Hematopoietic multipotent progenitor cell treated with erythropoietin and hydrocortisone succinate and interleukin-3 and kit ligand, for 15 days (in vitro differentiated cells): Measurements from ENCODE around the gene OR2T2.
A peak's percentile ranks its signal among the peaks of the same experiment; 100 is the strongest.
"Not testable (repeated sequence)": the region's sequence is repeated elsewhere in the genome, so short reads cannot be mapped to it uniquely, and the experiment has no call there.

ENCODE experiments used
- DNase-seq: peaks from one replicate; pipeline ENCODE4 v3.0.0-alpha.2; 2015; ENCODE audit warnings: low spot score

Gene OR2T2

GRCh38 chr1:248445399-248445798 is at the start of gene OR2T2:
TSS of gene OR2T2 (plus strand) at chr1:248445637. CDS start at chr1:248452798, 7,161 bp downstream.
- not testable (repeated sequence) for DNase-seq

GRCh38 chr1:248402748-248403147 is 42.7 kb upstream of the OR2T2 start, which contains the start of gene OR2T1:
TSS of gene OR2T1 (plus strand) at chr1:248403048. CDS start at chr1:248406148, 3,100 bp downstream.
- DNase-seq = no peak

GRCh38 chr1:248404024-248404423 is 41.4 kb upstream of the OR2T2 start:
- DNase-seq = peak; percentile 15

- no peak for DNase-seq
Measured at GRCh38 chr1:248406721-248407692, 38.4 kb upstream of the OR2T2 start.

GRCh38 chr1:248416226-248416625 is 29.2 kb upstream of the OR2T2 start:
- no peak for DNase-seq

GRCh38 chr1:248417854-248418253 is 27.6 kb upstream of the OR2T2 start:
- DNase-seq = no peak

GRCh38 chr1:248421384-248421783 is 24.1 kb upstream of the OR2T2 start:
- DNase-seq = no peak

GRCh38 chr1:248427526-248428191 is 17.8 kb upstream of the OR2T2 start:
- not testable (repeated sequence) for DNase-seq

GRCh38 chr1:248428192-248428533 is 17.3 kb upstream of the OR2T2 start:
- not testable (repeated sequence) for DNase-seq

GRCh38 chr1:248431683-248432082 is 13.8 kb upstream of the OR2T2 start:
- DNase-seq = not testable (repeated sequence)

- DNase-seq = not testable (repeated sequence)
Measured at GRCh38 chr1:248432201-248432600, 13.2 kb upstream of the OR2T2 start.

GRCh38 chr1:248433811-248434415 is 11.5 kb upstream of the OR2T2 start:
- DNase-seq = not testable (repeated sequence)

- not testable (repeated sequence) for DNase-seq
Measured at GRCh38 chr1:248434913-248435312, 10.5 kb upstream of the OR2T2 start.

GRCh38 chr1:248436303-248436702 is 9.1 kb upstream of the OR2T2 start:
- DNase-seq = not testable (repeated sequence)

GRCh38 chr1:248438668-248439067 is 6.8 kb upstream of the OR2T2 start:
- DNase-seq = not testable (repeated sequence)

- not testable (repeated sequence) for DNase-seq
Measured at GRCh38 chr1:248439283-248439682, 6.2 kb upstream of the OR2T2 start.

GRCh38 chr1:248442500-248443277 is 2.7 kb upstream of the OR2T2 start:
- DNase-seq = not testable (repeated sequence)

- not testable (repeated sequence) for DNase-seq
Measured at GRCh38 chr1:248444603-248445002, 834 bp upstream of the OR2T2 start.

- not testable (repeated sequence) for DNase-seq
Measured at GRCh38 chr1:248448409-248449074, 3.1 kb downstream of the OR2T2 start.

- DNase-seq = not testable (repeated sequence)
Measured at GRCh38 chr1:248449821-248450465, 4.5 kb downstream of the OR2T2 start.
